Esophagus muscularis mucosa (tissue), 4 donors: ENCODE results near the gene SYNJ2. TPM values are rescaled to one million over a fixed set of nuclear protein-coding genes. Genes with fewer than 3 reads are reported as not detected.

Experiments used
- DNase-seq: peaks from one replicate; pipeline ENCODE4 v3.0.0-alpha.2; 2017; ENCODE audit errors: extremely low spot score
- H3K27ac ChIP-seq, 4 donors: fragments of 200-600 bp; sonication (generic); replicated peaks in 1 of 4; 1 replicate in 3 of 4; 2 replicates in 1 of 4; pipeline ENCODE4 v1.5.1; 2016 to 2019; ENCODE audit warnings: mild to moderate bottlenecking in 1 of 4
- H3K27me3 ChIP-seq, 4 donors: fragments of 200-600 bp; sonication (generic); one replicate each; pipeline versions ENCODE4 v1.5.1 to v1.6.0; 2016 to 2019
- H3K36me3 ChIP-seq, 4 donors: fragments of 200-600 bp; sonication (generic); one replicate each; pipeline ENCODE4 v1.5.1; 2016 to 2019
- H3K4me1 ChIP-seq, 4 donors: fragments of 200-600 bp; sonication (generic); one replicate each; pipeline ENCODE4 v1.5.1; 2016 to 2019
- H3K4me3 ChIP-seq, 4 donors: fragments of 200-600 bp; sonication (generic); 1 replicate in 2 of 4; 2 replicates in 2 of 4; pipeline ENCODE4 v1.5.1; 2016 to 2019; ENCODE audit warnings: mild to moderate bottlenecking in 4 of 4, moderate library complexity in 1 of 4
- H3K9me3 ChIP-seq, 4 donors: fragments of 200-600 bp; sonication (generic); 1 replicate in 3 of 4; 2 replicates in 1 of 4; pipeline ENCODE4 v1.5.1; 2016 to 2019
- CTCF ChIP-seq, 3 experiments: fragments of 200-600 bp in 2 of 3; fragments of 450-650 bp in 1 of 3; sonication (generic) in 2 of 3; IDR thresholded peaks; one replicate each; pipeline ENCODE4 v1.5.1; 2017 to 2019; ENCODE audit warnings: antibody characterized with exemption in 3 of 3, mild to moderate bottlenecking in 2 of 3, moderate library complexity in 1 of 3
- EP300 ChIP-seq: sonication (generic); formaldehyde crosslinking; IDR thresholded peaks from one replicate; pipeline ENCODE4 v1.6.1; 2017; ENCODE audit warnings: antibody characterized with exemption
- POLR2A ChIP-seq: fragments of 450-650 bp; IDR thresholded peaks from one replicate; pipeline ENCODE4 v1.6.1; 2017; ENCODE audit warnings: antibody characterized with exemption, moderate library complexity, mild to moderate bottlenecking, low read depth
- POLR2AphosphoS5 ChIP-seq, 2 donors: sonication (generic); formaldehyde crosslinking; IDR thresholded peaks; one replicate each; pipeline ENCODE4 v1.6.1; 2017; ENCODE audit warnings: antibody characterized with exemption in 2 of 2
- WGBS: methylation state at CpG from one replicate; pipeline ENCODE4 v1.1.5; 2018; 5-methylcytosine and 5-hydroxymethylcytosine counted together
- intact Hi-C: fragments of 100-400 bp; cut with DNase I; formaldehyde crosslinking; loops from one replicate; pipeline ENCODE4 v1.15.1; 2023
- total RNA-seq, 4 donors: library from RNA; depleted of rRNA; stranded (reverse); fragments of >200 nt; gene quantifications; one replicate each; pipeline versions ENCODE4 v1.1.0 to v1.2.1, GENCODE V29; 2016

SYNJ2 gene
- total RNA-seq, 4 donors from 2014 or later: 17.0 to 25.3 (median 25.1) TPM

- WGBS: 97% methylated on average over 2 of the region's 2 CpGs
- Histone ChIP-seq H3K4me1 (no peaks in the 10 kb centered on the region), H3K4me3 (no peak overlapping the region), H3K9me3 (no peaks in the 10 kb centered on the region), H3K36me3 (peaks cover 5 to 77% (median 18%) of the 10 kb centered on the region in 4 donors), H3K27me3 (no peaks in the 10 kb centered on the region), H3K27ac (no peak overlapping the region)
- intact Hi-C loops: no loop called here
- DNase-seq: no peak
- TF ChIP-seq POLR2AphosphoS5 (IDR thresholded peaks at IDR 0.05): no peak
- no peak for TF ChIP-seq EP300
- TF ChIP-seq POLR2A: no peak
- no peak for TF ChIP-seq CTCF (IDR thresholded peaks at IDR 0.05)
Measured at GRCh38 chr6:158122048-158122447, 140.4 kb downstream of the SYNJ2 start.

- 97% methylated on average over 1 of the region's 1 CpG for WGBS
- no peak overlapping the region for H3K27ac ChIP-seq
- no peaks in the 10 kb centered on the region for H3K4me1 ChIP-seq
- no peaks in the 10 kb centered on the region for H3K9me3 ChIP-seq
- TF ChIP-seq CTCF (IDR thresholded peaks at IDR 0.05) (no peak), POLR2A (no peak), POLR2AphosphoS5 (IDR thresholded peaks at IDR 0.05) (no peak), EP300 (no peak)
- no peak for DNase-seq
- H3K4me3 ChIP-seq: no peak overlapping the region
- intact Hi-C loops: no loop called here
- H3K27me3 ChIP-seq: no peaks in the 10 kb centered on the region
- peaks cover 0 to 68% (median 5%) of the 10 kb centered on the region in 4 donors for H3K36me3 ChIP-seq
Measured at GRCh38 chr6:158124288-158124687, 142.6 kb downstream of the SYNJ2 start.

- no peak overlapping the region for H3K4me3 ChIP-seq
- H3K9me3 ChIP-seq: no peaks in the 10 kb centered on the region
- 97% methylated on average over 2 of the region's 2 CpGs for WGBS
- intact Hi-C loops: no loop called here
- DNase-seq: no peak
- peaks cover 0 to 70% (median 9%) of the 10 kb centered on the region in 4 donors for H3K36me3 ChIP-seq
- no peak overlapping the region for H3K27ac ChIP-seq
- no peak for TF ChIP-seq POLR2AphosphoS5 (IDR thresholded peaks at IDR 0.05)
- no peaks in the 10 kb centered on the region for H3K27me3 ChIP-seq
- no peaks in the 10 kb centered on the region for H3K4me1 ChIP-seq
Measured at GRCh38 chr6:158125271-158125670, 143.6 kb downstream of the SYNJ2 start.

- no peak for DNase-seq
- TF ChIP-seq POLR2A (no peak), POLR2AphosphoS5 (IDR thresholded peaks at IDR 0.05) (no peak), CTCF (IDR thresholded peaks at IDR 0.05) (peak in 1 of 3 experiments; percentile 13), EP300 (no peak)
- no peak overlapping the region for H3K27ac ChIP-seq
- peaks cover 0 to 24% (median 7%) of the 10 kb centered on the region in 4 donors for H3K36me3 ChIP-seq
- H3K9me3 ChIP-seq: no peaks in the 10 kb centered on the region
- H3K27me3 ChIP-seq: no peaks in the 10 kb centered on the region
- 36% methylated on average over 1 of the region's 1 CpG for WGBS
- H3K4me1 ChIP-seq: no peaks in the 10 kb centered on the region
- no peak overlapping the region for H3K4me3 ChIP-seq
- intact Hi-C loops: no loop called here
Measured at GRCh38 chr6:158131926-158132325, 150.3 kb downstream of the SYNJ2 start.

- DNase-seq: no peak
- Histone ChIP-seq H3K27me3 (no peaks in the 10 kb centered on the region), H3K4me3 (no peak overlapping the region), H3K27ac (no peak overlapping the region), H3K9me3 (no peaks in the 10 kb centered on the region), H3K4me1 (no peaks in the 10 kb centered on the region), H3K36me3 (peaks cover 18 to 82% (median 36%) of the 10 kb centered on the region in 4 donors)
- TF ChIP-seq POLR2AphosphoS5 (IDR thresholded peaks at IDR 0.05) (no peak), EP300 (no peak), POLR2A (no peak), CTCF (IDR thresholded peaks at IDR 0.05) (no peak)
- intact Hi-C loops: no loop called here
Measured at GRCh38 chr6:158142789-158143188, 161.1 kb downstream of the SYNJ2 start.
